HEK293T (cell line): ENCODE data around the gene TMTC2.

Source experiments
- CTCF ChIA-PET: fragments of 350-600 bp; formaldehyde crosslinking; extraction: SDS; loops from one replicate; lab custom pipeline; 2021; ENCODE audit warnings: antibody characterized with exemption, inconsistent platforms; lab: Yijun Ruan, JAX
- POLR2A ChIA-PET: fragments of 350-600 bp; formaldehyde crosslinking; extraction: SDS; loops from one replicate; lab custom pipeline; 2020; ENCODE audit warnings: antibody characterized with exemption, inconsistent platforms; lab: Yijun Ruan, JAX
- DNase-seq: peaks from one replicate; pipeline ENCODE4 v3.0.0; 2012; ENCODE audit warnings: mixed read lengths; ENCODE audit errors: extremely low spot score
- ARNT ChIP-seq: fragments of 450-650 bp; IDR thresholded peaks from 2 replicates; pipeline ENCODE4 v1.6.1; 2017; ENCODE audit warnings: mild to moderate bottlenecking
- BHLHE40 ChIP-seq: fragments of 450-650 bp; IDR thresholded peaks from 2 replicates; pipeline ENCODE4 v1.6.1; 2016; ENCODE audit warnings: mild to moderate bottlenecking, moderate library complexity, borderline replicate concordance
- CTBP1 ChIP-seq: fragments of 450-650 bp; IDR thresholded peaks from 2 replicates; pipeline ENCODE4 v1.6.1; 2016; ENCODE audit warnings: borderline replicate concordance
- ELF4 ChIP-seq: fragments of 450-650 bp; IDR thresholded peaks from 2 replicates; pipeline ENCODE4 v1.6.1; 2017; ENCODE audit warnings: antibody characterized with exemption
- FOXA1 ChIP-seq: fragments of 450-650 bp; IDR thresholded peaks from 2 replicates; pipeline ENCODE4 v1.6.1; 2016; ENCODE audit warnings: mild to moderate bottlenecking
- FOXK2 ChIP-seq: fragments of 450-650 bp; IDR thresholded peaks from 2 replicates; pipeline ENCODE4 v1.6.1; 2016; ENCODE audit warnings: mild to moderate bottlenecking
- FOXM1 ChIP-seq: fragments of 450-650 bp; IDR thresholded peaks from 2 replicates; pipeline ENCODE4 v1.6.1; 2017; ENCODE audit warnings: mild to moderate bottlenecking, borderline replicate concordance
- HDGF ChIP-seq: fragments of 450-650 bp; IDR thresholded peaks from 2 replicates; pipeline ENCODE4 v1.6.1; 2017; ENCODE audit warnings: antibody characterized with exemption, borderline replicate concordance
- L3MBTL2 ChIP-seq: fragments of 450-650 bp; conservative IDR thresholded peaks from 2 replicates; pipeline ENCODE4 v1.6.1; 2016; ENCODE audit warnings: mild to moderate bottlenecking
- LEF1 ChIP-seq: fragments of 450-650 bp; IDR thresholded peaks from 2 replicates; pipeline ENCODE4 v1.6.1; 2017; ENCODE audit warnings: mild to moderate bottlenecking, borderline replicate concordance
- NFRKB ChIP-seq: fragments of 450-650 bp; IDR thresholded peaks from 2 replicates; pipeline ENCODE4 v1.6.1; 2016; ENCODE audit warnings: mild to moderate bottlenecking, moderate library complexity
- SP1 ChIP-seq: fragments of 450-650 bp; IDR thresholded peaks from 2 replicates; pipeline ENCODE4 v1.6.1; 2017
- SUZ12 ChIP-seq: fragments of 450-650 bp; IDR thresholded peaks from 2 replicates; pipeline ENCODE4 v1.6.1; 2016; ENCODE audit warnings: mild to moderate bottlenecking
- TARDBP ChIP-seq: fragments of 450-650 bp; IDR thresholded peaks from 2 replicates; pipeline ENCODE4 v1.6.1; 2016
- ZNF384 ChIP-seq: fragments of 450-650 bp; IDR thresholded peaks from 2 replicates; pipeline ENCODE4 v1.6.1; 2016
- TF ChIP-seq, protein P1 (sequence below): fragments of 450-650 bp; IDR thresholded peaks from 2 replicates; pipeline ENCODE4 v1.6.1; 2016

The TMTC2 gene

GRCh38 chr12:82686168-82687020, at the start of gene TMTC2:
Gene TMTC2, plus strand, starts transcription at chr12:82686906.
- TF ChIP-seq CTBP1 (no peak), FOXA1 (no peak), ZNF384 (no peak), L3MBTL2 (no peak; the same call in 1 of the 2 replicates)
- DNase-seq, result peak; percentile 89
- ChIA-PET CTCF (interaction anchor here (0.6 to 1.2 kb wide), 12 partner anchors 8 to 687 kb away, joined by 3 to 5 read pairs (median 3); no protein-coding TSS in a partner anchor), POLR2A (interaction anchor here (0.7 to 1.4 kb wide), 6 partner anchors 34 to 210 kb away, joined by 3 to 4 read pairs (median 3); no protein-coding TSS in a partner anchor)

DNA sequence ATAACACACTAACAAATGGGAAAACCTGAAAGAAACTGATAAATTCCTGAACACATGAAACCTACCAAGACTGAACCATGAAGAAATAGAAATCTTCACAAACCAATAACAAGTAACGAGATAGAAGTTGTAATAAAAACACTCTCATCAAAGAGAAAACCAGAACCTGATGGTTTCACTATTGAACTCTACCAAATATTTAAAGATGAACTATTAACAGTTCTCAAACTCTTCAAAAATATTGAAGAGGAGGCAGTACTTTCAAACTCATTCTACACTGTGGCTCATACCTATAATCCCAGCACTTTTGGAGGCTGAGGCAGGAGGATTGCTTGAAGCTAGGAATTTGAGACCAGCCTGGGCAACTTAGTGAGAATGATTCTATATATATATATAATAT, 48.4 kb upstream of the TMTC2 start:
- no peak for DNase-seq
- POLR2A ChIA-PET, result no interaction called here
- CTCF ChIA-PET, result no interaction called here
- no peak for TF ChIP-seq CTBP1
- TF ChIP-seq TARDBP, result no peak
- TF ChIP-seq ELF4, result no peak
- no peak for TF ChIP-seq NFRKB
- TF ChIP-seq, protein P1, sequence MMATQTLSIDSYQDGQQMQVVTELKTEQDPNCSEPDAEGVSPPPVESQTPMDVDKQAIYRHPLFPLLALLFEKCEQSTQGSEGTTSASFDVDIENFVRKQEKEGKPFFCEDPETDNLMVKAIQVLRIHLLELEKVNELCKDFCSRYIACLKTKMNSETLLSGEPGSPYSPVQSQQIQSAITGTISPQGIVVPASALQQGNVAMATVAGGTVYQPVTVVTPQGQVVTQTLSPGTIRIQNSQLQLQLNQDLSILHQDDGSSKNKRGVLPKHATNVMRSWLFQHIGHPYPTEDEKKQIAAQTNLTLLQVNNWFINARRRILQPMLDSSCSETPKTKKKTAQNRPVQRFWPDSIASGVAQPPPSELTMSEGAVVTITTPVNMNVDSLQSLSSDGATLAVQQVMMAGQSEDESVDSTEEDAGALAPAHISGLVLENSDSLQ, result no peak
- TF ChIP-seq FOXM1, result no peak
- no peak for TF ChIP-seq BHLHE40
- TF ChIP-seq SUZ12, result no peak
- TF ChIP-seq ZNF384, result no peak
- TF ChIP-seq LEF1, result no peak
- TF ChIP-seq ARNT, result no peak

DNA sequence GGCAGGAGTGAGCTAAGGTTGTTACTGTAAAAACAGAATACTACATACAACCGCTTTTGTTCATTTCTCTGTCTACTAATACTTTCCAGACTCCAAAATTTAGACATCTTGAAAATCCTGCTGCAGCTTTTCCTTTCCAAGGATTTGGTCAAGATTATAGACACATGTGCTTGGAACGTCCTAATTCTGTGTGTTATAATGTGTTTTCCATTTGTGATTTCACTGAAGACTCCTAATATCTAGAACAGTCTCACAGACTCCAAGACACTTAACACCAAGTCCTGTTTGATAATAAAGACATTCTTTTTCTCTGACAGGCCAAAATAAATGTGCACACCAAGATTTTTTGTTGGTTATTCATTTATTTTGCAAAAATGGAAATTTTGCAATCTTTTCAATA, 41.8 kb upstream of the TMTC2 start:
- ChIA-PET CTCF (no interaction called here), POLR2A (no interaction called here)
- TF ChIP-seq ELF4 (no peak), FOXM1 (no peak), CTBP1 (no peak), LEF1 (no peak), ZNF384 (no peak), FOXK2 (no peak), SP1 (no peak), NFRKB (no peak), BHLHE40 (no peak), FOXA1 (no peak), TARDBP (no peak), ARNT (no peak), HDGF (no peak)
- TF ChIP-seq, protein P1, result no peak
- no peak for DNase-seq

DNA sequence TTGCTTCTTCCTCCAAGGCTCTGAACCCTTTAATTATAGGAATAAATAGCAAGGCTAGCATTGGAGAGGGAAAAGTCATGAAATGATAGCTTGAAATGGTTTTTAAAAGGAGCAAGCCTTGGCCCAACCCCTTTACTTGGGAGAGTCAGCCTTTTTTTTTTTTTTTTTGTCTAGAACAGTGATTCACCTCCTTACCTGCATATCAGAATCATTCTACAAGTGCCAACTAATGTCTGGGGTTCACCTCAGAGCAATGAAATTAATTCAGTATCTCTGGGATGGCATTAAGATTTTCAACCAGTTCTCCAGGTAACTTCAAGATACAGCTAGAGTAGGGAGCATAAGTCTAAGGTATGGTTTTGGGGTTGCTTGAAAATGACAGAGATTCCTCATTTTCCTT, 41.3 kb upstream of the TMTC2 start:
- CTCF ChIA-PET, result no interaction called here
- no peak for TF ChIP-seq ARNT
- no peak for TF ChIP-seq BHLHE40
- TF ChIP-seq CTBP1, result no peak
- no peak for TF ChIP-seq ELF4
- no peak for TF ChIP-seq NFRKB
- no peak for TF ChIP-seq LEF1
- TF ChIP-seq FOXM1, result no peak
- TF ChIP-seq SUZ12, result no peak
- TF ChIP-seq, protein P1, result no peak
- no peak for TF ChIP-seq FOXK2
- no peak for TF ChIP-seq HDGF
- TF ChIP-seq L3MBTL2, result no peak
- no peak for TF ChIP-seq TARDBP
- no peak for TF ChIP-seq SP1
- no peak for TF ChIP-seq FOXA1
- TF ChIP-seq ZNF384, result no peak
- POLR2A ChIA-PET, result no interaction called here
- DNase-seq, result no peak

GRCh38 chr12:82647853-82648252, 38.9 kb upstream of the TMTC2 start:
- TF ChIP-seq SUZ12 (no peak), FOXK2 (no peak), TARDBP (no peak)
- TF ChIP-seq, protein P1, result no peak
- CTCF ChIA-PET, result no interaction called here
- DNase-seq, result no peak
- POLR2A ChIA-PET, result no interaction called here
